K562 (cell line): Measurements from ENCODE around the gene CRYZL1. TPM values are rescaled to one million over a fixed set of nuclear protein-coding genes. Genes with fewer than 3 reads are reported as not detected.
A peak's percentile ranks its signal among the peaks of the same experiment; 100 is the strongest.

Experiments
- ATAC-seq: fragments of 200-7000 bp; cut with Tn5 transposase; 3 replicates; pipeline ENCODE4 v1.9.1; 2020; ENCODE audit warnings: moderate library complexity
- BruUV-seq: library from RNA; stranded (reverse); fragments of 400-500 nt; replicated peaks from 2 replicates; lab custom pipeline; 2021; lab: Mats Ljungman, UMichigan
- CTCF ChIA-PET: fragments of 300-600 bp; formaldehyde crosslinking; extraction: SDS; loops from one replicate; lab custom pipeline; 2021; ENCODE audit warnings: low intra/inter-chr PET ratio; lab: Yijun Ruan, JAX
- POLR2A ChIA-PET: fragments of 300-600, 350-650 bp; sonication (Branson Sonifier 250); formaldehyde crosslinking; extraction: SDS; loops from one replicate; lab custom pipeline; 2021; ENCODE audit warnings: antibody characterized with exemption, inconsistent platforms; lab: Yijun Ruan, JAX
- DNase-seq, 4 experiments: peaks; one replicate each; pipeline versions ENCODE4 v3.0.0 to v3.0.0-alpha.2; 2011 to 2018; ENCODE audit warnings: low spot score in 3 of 4, mixed read lengths in 3 of 4; ENCODE audit errors: extremely low read depth in 1 of 4
- FAIRE-seq: peaks from 2 replicates; lab custom pipeline; 2011; peaks lifted over from hg19 to GRCh38; lab: Jason Lieb, UNC
- H2AFZ ChIP-seq: 2 replicates; pipeline ENCODE4 v1.6.0; 2011; ENCODE audit warnings: low read depth, low read length, control low read depth, inconsistent platforms
- H3K27ac ChIP-seq: fragments of 200-600 bp; 3 replicates; pipeline ENCODE4 v1.8.0; 2011; ENCODE audit warnings: low read depth, mild to moderate bottlenecking, control low read depth, inconsistent platforms, low read length, moderate library complexity, mixed read lengths; ENCODE audit errors: extremely low read depth
- H3K27me3 ChIP-seq, 2 experiments: fragments of 300-600 bp in 1 of 2; 2 replicates in 1 of 2; 3 replicates in 1 of 2; pipeline versions ENCODE4 v1.6.0 to v1.8.0; 2011; ENCODE audit warnings: inconsistent platforms in 2 of 2, low read length in 2 of 2, mild to moderate bottlenecking in 1 of 2, mixed read lengths in 1 of 2, moderate library complexity in 1 of 2; ENCODE audit not compliant: control insufficient read depth in 2 of 2, insufficient read depth in 2 of 2
- H3K36me3 ChIP-seq: fragments of 300-600 bp; 3 replicates; pipeline ENCODE4 v1.8.0; 2011; ENCODE audit warnings: mild to moderate bottlenecking, low read length, inconsistent platforms; ENCODE audit not compliant: control insufficient read depth, insufficient read depth
- H3K4me1 ChIP-seq, 2 experiments: fragments of 200-600 bp in 1 of 2; replicated peaks in 1 of 2; 2 replicates in 1 of 2; 3 replicates in 1 of 2; pipeline versions ENCODE4 v1.5.1 to v1.8.0; 2011; ENCODE audit warnings: inconsistent platforms in 2 of 2, low read length in 2 of 2, mild to moderate bottlenecking in 1 of 2, mixed read lengths in 1 of 2, moderate library complexity in 1 of 2; ENCODE audit not compliant: control insufficient read depth in 2 of 2, insufficient read depth in 2 of 2
- H3K4me2 ChIP-seq: 2 replicates; pipeline ENCODE4 v1.6.1; 2011; ENCODE audit warnings: low read length, control low read depth, inconsistent platforms, mixed read lengths; ENCODE audit not compliant: insufficient read depth
- H3K4me3 ChIP-seq: fragments of 200-600 bp; sonication (generic), shearing (Covaris generic); 2 replicates; pipeline ENCODE4 v1.5.1; 2016; ENCODE audit warnings: control low read depth, inconsistent platforms
- H3K79me2 ChIP-seq: fragments of 200-600 bp; 3 replicates; pipeline ENCODE4 v1.8.0; 2011; ENCODE audit warnings: low read length, inconsistent platforms; ENCODE audit not compliant: control insufficient read depth, insufficient read depth
- H3K9ac ChIP-seq, 2 experiments: 2 replicates each; pipeline versions ENCODE4 v1.6.0 to v1.6.1; 2011; ENCODE audit warnings: low read depth in 2 of 2, low read length in 2 of 2, control low read depth in 1 of 2, inconsistent platforms in 1 of 2, mild to moderate bottlenecking in 1 of 2, mixed read lengths in 1 of 2; ENCODE audit not compliant: insufficient read depth in 1 of 2
- H3K9me1 ChIP-seq: one replicate; pipeline ENCODE4 v1.6.0; 2011; ENCODE audit warnings: inconsistent platforms, mild to moderate bottlenecking, low read length, moderate library complexity; ENCODE audit not compliant: control insufficient read depth, insufficient read depth
- H3K9me3 ChIP-seq: replicated peaks from 2 replicates; pipeline ENCODE4 v1.5.1; 2011; ENCODE audit warnings: low read depth, low read length, inconsistent platforms; ENCODE audit not compliant: control insufficient read depth, insufficient read depth
- H4K20me1 ChIP-seq: replicated peaks from 2 replicates; pipeline ENCODE4 v1.6.1; 2011; ENCODE audit warnings: low read length, inconsistent platforms, mixed read lengths; ENCODE audit not compliant: control insufficient read depth, insufficient read depth
- EP300 ChIP-seq: IDR thresholded peaks from 2 replicates; pipeline ENCODE4 v1.6.1; 2012; ENCODE audit warnings: low read length, improper control_type of control experiment
- FOXJ2 ChIP-seq: fragments of 200-800 bp; sonication (Bioruptor generic); IDR thresholded peaks from 2 replicates; pipeline ENCODE4 v1.6.1; 2016; ENCODE audit warnings: missing genetic modification characterization, missing compliant biosample characterization
- FOXK2 ChIP-seq, 2 experiments: fragments of 450-650 bp; IDR thresholded peaks in 1 of 2; conservative IDR thresholded peaks in 1 of 2; 2 replicates each; pipeline ENCODE4 v1.6.1; 2016; ENCODE audit warnings: low read depth in 2 of 2, mild to moderate bottlenecking in 1 of 2
- HCFC1 ChIP-seq: IDR thresholded peaks from 2 replicates; pipeline ENCODE4 v1.6.1; 2012; ENCODE audit warnings: low read depth, low read length, improper control_type of control experiment
- HMBOX1 ChIP-seq: sonication (generic); IDR thresholded peaks from 2 replicates; pipeline ENCODE4 v1.6.1; 2016
- LARP7 ChIP-seq: fragments of 450-650 bp; IDR thresholded peaks from 2 replicates; pipeline ENCODE4 v1.6.1; 2016
- SOX6 ChIP-seq: fragments of 450-650 bp; IDR thresholded peaks from 2 replicates; pipeline ENCODE4 v1.6.1; 2014; ENCODE audit warnings: mild to moderate bottlenecking
- SREBF1 ChIP-seq: fragments of 150-350 bp; IDR thresholded peaks from 2 replicates; pipeline ENCODE4 v1.6.1; 2014; ENCODE audit warnings: antibody characterized with exemption, low read depth, low read length, borderline replicate concordance
- TEAD1 ChIP-seq, 2 experiments: fragments of 450-650 bp in 1 of 2; sonication (generic) in 1 of 2; formaldehyde crosslinking; IDR thresholded peaks; 2 replicates each; pipeline versions ENCODE4 v1.4.0 to v1.8.0; 2020 to 2022; ENCODE audit warnings: mild to moderate bottlenecking in 2 of 2, missing genetic modification reagents in 1 of 2
- ZFP91 ChIP-seq: sonication (generic); formaldehyde crosslinking; IDR thresholded peaks from 2 replicates; pipeline ENCODE4 v1.8.0; 2022; ENCODE audit warnings: mild to moderate bottlenecking, missing genetic modification reagents
- ZNF586 ChIP-seq: fragments of 450-650 bp; formaldehyde crosslinking; conservative IDR thresholded peaks from 2 replicates; pipeline ENCODE4 v1.4.0; 2020; ENCODE audit warnings: mild to moderate bottlenecking, moderate library complexity
- ZNF695 ChIP-seq: fragments of 450-650 bp; formaldehyde crosslinking; IDR thresholded peaks from 2 replicates; pipeline ENCODE4 v1.4.0; 2020; ENCODE audit warnings: mild to moderate bottlenecking, moderate library complexity
- WGBS: fragments of 100-300 bp; shearing (Covaris generic); methylation state at CpG from one replicate; pipeline ENCODE4 v1.1.6; 2016; ENCODE audit warnings: low coverage, mixed read lengths; ENCODE audit not compliant: insufficient coverage; ENCODE audit errors: missing lambda C conversion rate; 5-methylcytosine and 5-hydroxymethylcytosine counted together
- in situ Hi-C: fragments of 300-500 bp; cut with MboI; formaldehyde crosslinking; loops from 4 replicates; pipeline ENCODE4 v1.15.0; 2018; ENCODE audit warnings: inconsistent platforms, mixed read lengths
- intact Hi-C: fragments of 100-400 bp; cut with micrococcal nuclease; formaldehyde crosslinking; loops from 2 replicates; pipeline ENCODE4 v1.14.2; 2022
- polyA plus RNA-seq, 8 experiments: library from polyadenylated mRNA; depleted of rRNA in 4 of 8; stranded (reverse) in 5 of 8; unstranded in 3 of 8; fragments of >200 nt; fragmentation: Nextera tagmentation in 2 of 8; fragmentation: Illumina TruSeq in 1 of 8; extraction: Ambion mirVana in 2 of 8; extraction: Trizol in 1 of 8; gene quantifications; 2 replicates each; pipeline versions ENCODE4 v1.2.1 to v1.2.3, GENCODE V29; 2011 to 2014; ENCODE audit warnings: inconsistent platforms in 1 of 8, missing spikeins in 1 of 8
- total RNA-seq, 7 experiments: library from RNA; depleted of rRNA in 6 of 7; stranded (reverse); fragments of >200 nt in 6 of 7; fragmentation: Illumina TruSeq in 2 of 7; extraction: Trizol in 2 of 7; gene quantifications; 2 replicates each; pipeline versions ENCODE4 v1.2.1 to v1.2.3, GENCODE V29; 2011 to 2021; ENCODE audit warnings: low replicate concordance in 1 of 7
- TF ChIP-seq, protein P1 (sequence below): sonication (generic); formaldehyde crosslinking; IDR thresholded peaks from 2 replicates; pipeline ENCODE4 v1.8.0; 2023; ENCODE audit warnings: missing genetic modification reagents, mild to moderate bottlenecking, borderline replicate concordance

Gene CRYZL1
- total and polyA plus RNA-seq, 9 of the 15 experiments (the other 6 are each of a cell fraction or from before 2014, with no cell fraction given) = 19.9 to 98.2 (median 39.2) TPM

- TF ChIP-seq ZNF586 (CRISPR knock-in tag) = no peak
- TF ChIP-seq FOXJ2 = no peak
- TF ChIP-seq LARP7 = no peak
- TF ChIP-seq, all 486 proteins: peak for 21
These were observed 42.5 kb upstream of the CRYZL1 start (continued) for GRCh38 chr21:33684068-33684467.

DNA sequence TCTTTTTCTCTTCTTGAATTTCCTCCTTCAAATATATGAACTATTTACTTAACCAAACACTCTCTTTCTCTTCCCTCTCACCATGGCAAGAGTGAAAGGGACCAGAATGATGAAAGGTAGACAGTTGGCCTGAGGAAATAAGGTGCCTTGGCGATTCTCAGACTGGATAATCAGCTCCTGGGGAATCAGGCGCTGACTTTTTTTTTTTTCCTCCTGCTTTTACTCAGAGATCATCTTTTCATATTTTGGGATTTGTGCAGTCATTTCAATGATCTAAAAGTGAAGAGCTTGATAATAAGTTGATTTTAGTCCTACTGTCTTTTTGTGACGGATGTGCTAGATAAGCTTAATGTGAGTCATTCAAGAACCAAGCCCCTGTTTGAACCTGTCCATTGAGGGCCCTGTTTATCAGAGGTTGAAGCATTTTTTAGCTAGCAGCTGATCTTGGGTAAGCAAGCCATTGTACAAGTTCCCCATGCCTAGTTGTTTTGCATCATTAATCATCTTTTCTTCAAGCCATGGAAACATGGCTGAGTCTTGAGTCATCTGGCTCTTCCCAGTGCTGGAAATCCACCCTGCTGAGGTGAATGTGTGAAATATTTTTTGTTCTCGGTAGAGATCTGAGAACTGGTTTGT is 41.6 kb upstream of the CRYZL1 start:
- no TSS peak for BruUV-seq
- H3K4me3 ChIP-seq = no peak overlapping the region
- FAIRE-seq = no peak
- H4K20me1 ChIP-seq = no peaks in the 10 kb centered on the region
- no peaks in the 10 kb centered on the region for H3K79me2 ChIP-seq
- in situ Hi-C loops (no loop called here), intact Hi-C loops (no loop called here)
- DNase-seq = peak in 1 of 4 experiments; percentile 67
- POLR2A ChIA-PET = interaction anchor here (0.6 to 3.4 kb wide), 3 partner anchors 10 to 70 kb away, joined by 3 to 7 read pairs (median 4); no protein-coding TSS in a partner anchor
- no peak overlapping the region for H3K4me2 ChIP-seq
- H3K27me3 ChIP-seq = 0 out of 5 replicates have a peak, but pooled peaks cover 0 to 2% of the 10 kb centered on the region in 2 experiments
- 6% methylated on average over 4 of the region's 4 CpGs for WGBS
- H3K4me1 ChIP-seq = peaks cover 0 to 17% of the 10 kb centered on the region in 2 experiments; a peak in 3 of 5 replicates
- CTCF ChIA-PET = no interaction called here
- ATAC-seq = peak; percentile 52; the same call in 2 of the 3 replicates
- no peak overlapping the region for H3K27ac ChIP-seq
- no peaks in the 10 kb centered on the region for H3K9me1 ChIP-seq
- H2AFZ ChIP-seq = no peak overlapping the region
- H3K36me3 ChIP-seq = no peaks in the 10 kb centered on the region
- no peaks in the 10 kb centered on the region for H3K9me3 ChIP-seq
- no peak overlapping the region for H3K9ac ChIP-seq
- no peak for TF ChIP-seq SREBF1
- no peak for TF ChIP-seq ZNF695 (CRISPR knock-in tag)
- TF ChIP-seq EP300 = no peak
- peak in 1 of 2 experiments; percentile 55; a peak in 2 of 4 replicates for TF ChIP-seq TEAD1 (CRISPR knock-in tag; IDR thresholded peaks at IDR 0.05)
- TF ChIP-seq HMBOX1 = peak; percentile 93
- TF ChIP-seq, protein P1, sequence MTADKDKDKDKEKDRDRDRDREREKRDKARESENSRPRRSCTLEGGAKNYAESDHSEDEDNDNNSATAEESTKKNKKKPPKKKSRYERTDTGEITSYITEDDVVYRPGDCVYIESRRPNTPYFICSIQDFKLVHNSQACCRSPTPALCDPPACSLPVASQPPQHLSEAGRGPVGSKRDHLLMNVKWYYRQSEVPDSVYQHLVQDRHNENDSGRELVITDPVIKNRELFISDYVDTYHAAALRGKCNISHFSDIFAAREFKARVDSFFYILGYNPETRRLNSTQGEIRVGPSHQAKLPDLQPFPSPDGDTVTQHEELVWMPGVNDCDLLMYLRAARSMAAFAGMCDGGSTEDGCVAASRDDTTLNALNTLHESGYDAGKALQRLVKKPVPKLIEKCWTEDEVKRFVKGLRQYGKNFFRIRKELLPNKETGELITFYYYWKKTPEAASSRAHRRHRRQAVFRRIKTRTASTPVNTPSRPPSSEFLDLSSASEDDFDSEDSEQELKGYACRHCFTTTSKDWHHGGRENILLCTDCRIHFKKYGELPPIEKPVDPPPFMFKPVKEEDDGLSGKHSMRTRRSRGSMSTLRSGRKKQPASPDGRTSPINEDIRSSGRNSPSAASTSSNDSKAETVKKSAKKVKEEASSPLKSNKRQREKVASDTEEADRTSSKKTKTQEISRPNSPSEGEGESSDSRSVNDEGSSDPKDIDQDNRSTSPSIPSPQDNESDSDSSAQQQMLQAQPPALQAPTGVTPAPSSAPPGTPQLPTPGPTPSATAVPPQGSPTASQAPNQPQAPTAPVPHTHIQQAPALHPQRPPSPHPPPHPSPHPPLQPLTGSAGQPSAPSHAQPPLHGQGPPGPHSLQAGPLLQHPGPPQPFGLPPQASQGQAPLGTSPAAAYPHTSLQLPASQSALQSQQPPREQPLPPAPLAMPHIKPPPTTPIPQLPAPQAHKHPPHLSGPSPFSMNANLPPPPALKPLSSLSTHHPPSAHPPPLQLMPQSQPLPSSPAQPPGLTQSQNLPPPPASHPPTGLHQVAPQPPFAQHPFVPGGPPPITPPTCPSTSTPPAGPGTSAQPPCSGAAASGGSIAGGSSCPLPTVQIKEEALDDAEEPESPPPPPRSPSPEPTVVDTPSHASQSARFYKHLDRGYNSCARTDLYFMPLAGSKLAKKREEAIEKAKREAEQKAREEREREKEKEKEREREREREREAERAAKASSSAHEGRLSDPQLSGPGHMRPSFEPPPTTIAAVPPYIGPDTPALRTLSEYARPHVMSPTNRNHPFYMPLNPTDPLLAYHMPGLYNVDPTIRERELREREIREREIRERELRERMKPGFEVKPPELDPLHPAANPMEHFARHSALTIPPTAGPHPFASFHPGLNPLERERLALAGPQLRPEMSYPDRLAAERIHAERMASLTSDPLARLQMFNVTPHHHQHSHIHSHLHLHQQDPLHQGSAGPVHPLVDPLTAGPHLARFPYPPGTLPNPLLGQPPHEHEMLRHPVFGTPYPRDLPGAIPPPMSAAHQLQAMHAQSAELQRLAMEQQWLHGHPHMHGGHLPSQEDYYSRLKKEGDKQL (CRISPR knock-in tag) = no peak
- TF ChIP-seq ZFP91 (CRISPR knock-in tag) = no peak
- TF ChIP-seq FOXK2 (conservative IDR thresholded peaks at IDR 0.05 in 1 of 2, IDR thresholded peaks at IDR 0.05 in 1 of 2; ENCODE audit: low read depth in 2 of 2) = peak; percentile 80 to 84; a peak in 3 of 4 replicates
- TF ChIP-seq HCFC1 = no peak
- peak; percentile 89 for TF ChIP-seq SOX6
